Endometrial microvascular endothelial cells (primary cell): Measurements from ENCODE around the gene GLT8D1. TPM values are rescaled to one million over a fixed set of nuclear protein-coding genes. Genes with fewer than 3 reads are reported as not detected.
"Not testable (repeated sequence)": the region's sequence is repeated elsewhere in the genome, so short reads cannot be mapped to it uniquely, and the experiment has no call there.

Experiments
- in situ Hi-C: cut with HindIII; loops from 2 replicates; pipeline ENCODE4 v1.10.0; 2017; ENCODE audit warnings: low sequenced_read_pairs, low pct_unique_long_range_greater_than_20kb; ENCODE audit errors: inconsistent ontology term
- total RNA-seq: library from RNA; depleted of rRNA; stranded (reverse); fragments of >200 nt; gene quantifications from one replicate; pipeline ENCODE4 v1.2.3, GENCODE V29; 2015; ENCODE audit errors: inconsistent ontology term

Gene GLT8D1, protein sequence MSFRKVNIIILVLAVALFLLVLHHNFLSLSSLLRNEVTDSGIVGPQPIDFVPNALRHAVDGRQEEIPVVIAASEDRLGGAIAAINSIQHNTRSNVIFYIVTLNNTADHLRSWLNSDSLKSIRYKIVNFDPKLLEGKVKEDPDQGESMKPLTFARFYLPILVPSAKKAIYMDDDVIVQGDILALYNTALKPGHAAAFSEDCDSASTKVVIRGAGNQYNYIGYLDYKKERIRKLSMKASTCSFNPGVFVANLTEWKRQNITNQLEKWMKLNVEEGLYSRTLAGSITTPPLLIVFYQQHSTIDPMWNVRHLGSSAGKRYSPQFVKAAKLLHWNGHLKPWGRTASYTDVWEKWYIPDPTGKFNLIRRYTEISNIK
- 74.8 TPM for total RNA-seq

DNA sequence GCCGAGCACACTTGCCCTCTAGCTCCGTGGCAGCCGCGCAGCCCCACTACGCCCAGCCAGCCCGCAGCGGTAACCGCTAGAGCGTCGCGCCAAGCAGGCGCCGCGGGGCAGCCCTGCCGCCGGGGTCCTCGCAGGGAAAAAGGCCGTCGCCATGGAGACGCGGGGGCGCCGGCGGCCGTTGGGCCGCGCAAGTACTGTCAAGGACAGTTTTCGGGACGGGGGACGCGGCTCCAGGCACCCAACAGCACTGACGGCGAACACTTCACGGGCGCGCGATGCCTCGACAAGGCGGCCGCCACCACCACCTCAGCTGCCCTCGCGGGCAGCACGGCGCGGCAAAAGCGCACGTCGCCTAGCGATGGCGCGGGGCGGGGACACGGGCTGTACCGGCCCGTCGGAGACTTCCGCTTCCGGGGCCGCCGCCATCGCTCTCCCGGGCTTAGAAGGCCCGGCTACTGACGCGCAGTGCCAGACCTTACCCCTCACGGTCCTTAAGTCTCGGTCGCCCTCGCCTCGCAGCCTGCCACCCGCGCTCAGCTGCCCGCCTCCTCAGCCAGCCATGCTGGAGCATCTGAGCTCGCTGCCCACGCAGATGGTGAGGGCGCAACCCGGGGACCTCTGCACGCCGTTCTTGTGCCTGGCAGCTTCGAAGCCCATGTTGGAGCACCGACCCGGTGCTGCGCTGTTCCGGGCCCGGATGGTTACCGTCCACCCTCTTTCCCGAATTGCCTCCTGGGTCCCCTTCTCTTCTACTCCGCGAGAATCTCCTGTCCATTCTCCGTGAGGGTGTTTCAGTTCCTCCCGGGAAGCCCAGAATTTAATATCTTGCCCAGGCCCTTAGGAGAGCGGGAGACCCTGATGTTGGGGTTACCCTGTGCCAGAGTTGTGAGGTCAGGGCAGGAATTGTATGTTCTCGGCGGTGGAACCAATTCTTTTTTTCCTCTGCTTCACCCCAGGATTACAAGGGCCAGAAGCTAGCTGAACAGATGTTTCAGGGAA is at the start of gene GLT8D1, which contains the start of gene SPCS1:
Gene GLT8D1 (minus strand): TSS at position 104 of the 999 bp plus-strand sequence. CDS start 5,331 bp downstream, outside the sequence.
Gene SPCS1 (plus strand): TSS at position 419 of the 999 bp plus-strand sequence. CDS start 141 bp downstream, at position 560.
- in situ Hi-C loops = no loop called here

DNA sequence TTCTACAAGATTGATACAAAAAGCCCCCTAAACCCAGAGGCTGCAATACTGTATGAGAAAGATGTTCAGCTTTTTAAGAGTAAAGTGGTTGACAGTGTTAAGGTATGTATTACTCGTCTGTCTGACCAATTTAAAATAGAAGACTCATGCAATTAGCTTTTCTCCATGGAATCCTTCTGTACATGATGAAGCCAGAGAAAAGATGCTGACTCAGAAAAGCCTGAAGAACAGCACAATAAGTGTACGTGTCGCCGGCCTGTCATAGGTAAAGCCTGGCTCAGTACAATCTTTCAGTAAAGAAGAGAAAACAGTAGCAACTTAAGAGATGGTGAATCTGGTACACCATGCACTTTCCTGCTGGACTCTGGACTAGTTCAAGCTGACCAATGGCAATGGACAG is 48.8 kb upstream of the GLT8D1 start:
- in situ Hi-C loops = no loop called here

DNA sequence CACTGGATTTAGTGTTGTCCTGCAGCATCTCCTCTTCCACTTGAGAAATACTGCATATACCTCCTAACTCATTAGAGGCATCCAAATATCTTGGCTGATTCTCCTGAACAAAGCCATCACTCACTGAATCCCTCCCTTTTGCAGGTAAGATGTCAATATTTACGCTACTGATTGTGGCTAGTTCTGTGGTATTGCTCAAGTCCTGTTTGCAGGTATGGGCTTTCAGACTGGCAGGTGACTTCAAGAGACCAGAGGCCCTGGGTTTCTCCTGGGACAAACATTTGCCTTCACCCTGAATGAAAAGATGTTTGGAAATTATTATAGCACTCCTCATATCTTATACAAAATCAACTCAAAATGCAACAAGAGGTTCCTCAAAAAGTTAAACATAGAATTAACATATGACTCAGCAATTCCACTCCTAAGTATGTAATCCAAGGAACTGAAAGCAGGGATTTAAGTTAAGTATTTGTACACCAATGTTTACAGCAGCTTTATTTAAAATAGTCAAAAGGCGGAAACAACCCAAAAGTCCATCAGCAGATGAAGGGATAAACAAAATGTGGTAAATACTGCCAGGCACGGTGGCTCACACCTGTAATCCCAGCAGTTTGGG is 46.6 kb upstream of the GLT8D1 start:
- in situ Hi-C loops = no loop called here

DNA sequence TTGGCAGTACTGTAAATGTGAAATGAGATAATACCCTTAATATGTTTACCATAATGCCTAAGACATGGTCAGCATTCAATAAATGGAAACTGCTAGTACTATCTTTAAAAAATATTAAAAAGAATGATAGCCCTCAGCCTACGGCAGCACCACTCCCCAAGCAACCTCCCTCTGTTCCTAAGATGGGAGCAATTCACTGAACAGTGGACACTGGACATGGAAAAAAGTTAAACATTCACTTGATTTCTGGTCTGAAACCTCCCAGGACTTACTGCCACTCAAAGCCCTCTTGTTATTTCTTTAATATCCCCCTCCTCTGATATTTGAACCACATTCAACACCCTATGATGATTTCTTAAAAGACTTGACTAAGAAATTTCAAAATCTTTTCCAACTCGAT is 38.1 kb upstream of the GLT8D1 start:
- in situ Hi-C loops = no loop called here

DNA sequence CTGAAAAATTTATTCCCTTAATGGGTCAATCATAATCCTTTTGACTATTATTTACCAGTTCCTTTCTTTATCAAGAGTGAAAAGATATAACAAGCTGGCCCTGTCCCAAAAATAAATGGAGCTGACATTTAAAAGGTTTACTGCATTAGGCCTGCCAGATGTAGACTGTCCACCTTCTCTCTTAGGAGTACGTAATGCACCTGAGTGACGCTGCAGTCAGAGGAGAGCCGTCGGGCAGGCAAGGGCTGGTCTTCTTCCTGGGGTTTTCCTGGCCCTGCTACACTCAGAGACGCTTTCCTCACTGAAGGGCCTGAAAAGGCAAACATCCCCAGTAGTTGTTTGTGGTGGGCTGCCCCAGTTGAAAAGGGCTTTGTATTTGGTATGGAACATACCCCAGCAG is 37.6 kb upstream of the GLT8D1 start:
- in situ Hi-C loops = no loop called here

DNA sequence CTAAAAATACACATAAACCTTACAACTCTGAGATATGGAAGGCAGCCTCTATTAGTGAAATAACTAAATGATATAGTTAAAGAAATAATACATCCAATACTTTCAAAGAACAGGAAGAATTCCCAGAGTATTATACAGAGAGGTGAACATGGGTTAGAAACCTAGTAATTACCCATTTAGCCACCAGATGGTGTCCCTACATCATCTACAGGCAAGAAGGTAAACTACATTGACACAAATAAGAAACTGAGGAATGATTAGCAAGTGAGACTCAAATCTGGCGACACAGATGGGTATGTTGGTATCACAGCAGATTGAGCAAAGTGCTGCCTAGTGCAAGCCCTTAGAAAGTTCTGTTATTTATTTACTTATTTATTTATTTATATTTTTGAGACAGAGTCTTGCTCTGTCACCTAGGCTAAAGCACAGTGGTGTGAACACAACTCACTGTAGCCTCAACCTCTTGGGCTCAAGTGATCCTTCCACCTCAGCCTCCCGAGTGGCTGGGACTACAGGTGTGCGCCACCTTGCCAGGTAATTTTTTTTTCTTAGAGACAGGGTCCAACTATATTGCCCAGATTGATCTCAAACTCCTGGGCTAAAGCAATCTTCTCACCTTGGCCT is 36.9 kb upstream of the GLT8D1 start:
- in situ Hi-C loops = no loop called here

DNA sequence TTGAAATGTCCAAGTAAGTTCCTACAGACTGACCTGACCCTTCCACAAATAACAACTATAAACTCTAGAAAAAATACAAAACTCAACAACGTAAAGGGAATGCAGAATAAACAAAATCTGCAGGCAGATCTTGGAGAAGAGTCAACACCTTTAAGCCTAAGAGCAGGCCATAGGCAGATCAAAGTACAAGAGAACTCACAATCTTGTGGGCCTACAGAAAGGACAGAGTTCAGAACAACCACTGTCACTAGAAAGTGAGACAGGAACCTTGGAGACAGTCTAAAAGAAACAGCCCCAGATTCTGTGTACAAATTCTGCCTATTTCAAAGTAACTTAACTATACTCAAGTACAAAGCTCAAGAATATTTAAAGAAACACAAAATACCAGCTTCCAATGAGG is 34.1 kb upstream of the GLT8D1 start:
- in situ Hi-C loops = no loop called here

DNA sequence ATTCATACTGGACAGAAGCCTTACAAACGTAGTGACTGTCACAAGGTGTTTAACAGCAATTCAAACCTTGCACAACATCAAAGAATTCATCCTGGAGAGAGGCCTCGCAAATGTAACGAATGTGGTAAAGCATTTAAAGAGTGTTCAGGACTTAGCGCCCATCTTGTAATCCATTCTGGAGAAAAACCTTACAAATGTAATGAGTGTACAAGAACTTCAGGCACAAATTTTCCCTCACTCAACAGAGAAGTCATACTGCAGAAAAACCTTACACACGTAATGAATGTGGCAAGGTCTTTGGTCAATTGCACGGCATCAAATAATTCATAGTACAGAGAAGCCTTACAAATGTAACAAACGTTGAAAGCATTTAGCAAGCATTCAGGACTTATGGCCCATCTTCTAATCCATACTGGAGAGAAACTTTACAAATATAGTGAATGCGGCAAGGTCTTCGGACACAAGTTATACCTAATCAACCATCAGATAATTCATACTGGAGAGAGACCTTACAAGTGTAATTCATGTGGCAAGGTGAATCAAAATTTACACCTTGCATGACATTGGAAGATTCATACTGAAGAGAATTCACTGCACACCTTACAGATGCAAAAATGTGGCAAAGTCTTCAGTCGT is 27.8 kb upstream of the GLT8D1 start:
- in situ Hi-C loops = no loop called here

DNA sequence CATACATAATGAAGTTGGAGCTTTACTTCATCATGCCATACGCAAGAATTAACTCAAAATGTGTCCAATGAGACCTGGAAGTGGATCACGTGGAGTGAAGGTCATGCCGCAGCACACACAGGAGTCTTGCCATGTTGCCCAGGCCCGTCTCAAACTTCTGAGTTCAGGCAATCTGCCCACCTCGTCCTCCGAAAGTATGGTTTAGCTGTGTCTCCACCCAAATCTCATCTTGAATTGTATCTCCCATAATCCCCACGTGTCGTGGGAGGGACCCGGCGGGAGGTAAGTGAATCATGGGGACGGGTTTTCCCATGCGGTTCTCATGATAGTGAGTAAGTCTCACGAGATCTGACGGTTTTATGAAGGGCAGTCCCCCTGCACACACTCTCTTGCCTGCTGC is 26.0 kb upstream of the GLT8D1 start:
- in situ Hi-C loops = no loop called here

DNA sequence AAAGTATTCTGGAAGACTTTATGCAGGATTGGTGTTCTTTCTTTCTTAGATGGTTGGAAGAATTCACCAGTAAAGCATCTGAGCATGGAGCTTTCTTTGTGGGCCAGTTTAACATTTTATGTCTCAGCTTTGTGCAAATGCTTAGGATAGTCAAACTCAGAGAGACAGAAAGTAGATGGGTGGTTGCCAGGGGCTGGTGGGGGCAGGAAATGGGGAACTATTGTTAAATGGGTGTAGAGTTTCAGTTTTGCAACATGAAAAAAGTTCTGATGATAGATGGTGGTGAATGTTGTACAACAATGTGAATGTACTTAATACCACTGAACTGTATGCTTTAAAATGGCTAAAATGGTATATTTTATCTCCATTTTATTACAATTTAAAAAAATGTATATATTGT is 25.1 kb upstream of the GLT8D1 start:
- in situ Hi-C loops = no loop called here

DNA sequence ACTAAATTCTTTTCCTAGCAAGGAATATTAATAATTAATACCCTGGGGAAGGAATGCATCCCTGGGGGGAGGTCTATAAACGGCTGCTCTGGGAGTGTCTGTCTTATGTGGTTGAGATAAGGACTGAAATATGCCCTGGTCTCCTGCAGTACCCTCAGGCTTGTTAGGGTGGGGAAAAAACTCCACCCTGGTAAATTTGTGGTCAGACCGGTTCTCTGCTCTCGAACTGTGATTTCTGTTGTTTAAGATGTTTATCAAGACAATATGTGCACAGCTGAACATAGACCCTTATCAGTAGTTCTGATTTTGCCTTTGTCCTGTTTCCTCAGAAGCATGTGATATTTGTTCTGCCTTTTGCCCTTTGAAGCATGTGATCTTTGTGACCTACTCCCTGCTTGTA is 23.2 kb upstream of the GLT8D1 start:
- in situ Hi-C loops = not testable (repeated sequence)

DNA sequence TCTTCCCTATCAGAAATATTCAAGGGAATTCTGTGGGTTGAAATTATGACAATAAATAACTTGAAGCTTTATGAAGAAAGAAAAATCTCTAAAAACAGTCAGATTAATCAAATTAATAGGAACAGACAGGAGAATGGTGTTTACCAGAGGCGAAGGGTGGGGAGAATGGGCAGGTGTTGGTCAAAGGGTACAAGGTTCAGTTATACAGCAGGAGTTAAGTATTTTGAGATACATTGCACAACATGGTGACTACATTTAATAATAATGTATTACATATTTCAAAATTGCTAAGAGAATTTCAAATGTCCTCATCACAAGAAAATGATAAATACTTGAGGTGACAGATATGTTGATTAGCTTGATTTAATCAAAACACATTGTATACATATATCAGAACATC is 18.9 kb upstream of the GLT8D1 start:
- in situ Hi-C loops = no loop called here

DNA sequence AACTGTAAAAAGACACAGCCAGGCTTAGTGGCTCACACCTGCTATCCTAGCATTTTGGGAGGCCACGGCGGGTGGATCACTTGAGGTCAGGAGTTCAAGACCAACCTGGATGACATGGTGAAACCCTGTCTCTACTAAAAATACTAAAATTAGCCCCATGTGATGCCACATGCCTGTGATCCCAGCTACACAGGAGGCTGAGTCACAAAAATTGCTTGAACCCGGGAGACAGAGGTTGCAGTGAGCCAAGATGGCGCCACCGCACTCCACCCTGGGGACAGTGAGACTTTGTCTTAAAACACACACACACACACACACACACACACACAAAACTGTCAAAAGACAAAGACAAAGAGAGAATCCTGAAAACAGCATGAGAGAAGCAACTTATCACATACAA is 18.3 kb upstream of the GLT8D1 start:
- in situ Hi-C loops = no loop called here

DNA sequence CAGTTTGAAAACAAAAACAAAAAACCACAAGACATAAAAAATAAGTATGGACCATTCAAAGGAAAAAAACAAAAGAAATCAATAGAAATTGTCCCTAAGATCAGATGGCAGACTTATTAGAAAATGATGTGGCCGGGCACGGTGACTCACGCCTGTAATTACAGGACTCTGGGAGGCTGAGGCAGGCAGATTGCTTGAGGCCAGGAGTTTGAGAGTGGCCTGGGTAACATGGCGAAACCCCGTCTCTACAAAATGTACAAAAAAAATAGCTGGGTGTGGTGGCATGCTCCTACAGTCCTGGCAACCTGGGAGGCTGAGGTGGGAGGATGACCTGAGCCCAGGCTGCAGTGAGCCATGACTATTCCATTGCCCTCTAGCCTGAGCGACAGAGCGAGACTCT is 16.9 kb upstream of the GLT8D1 start:
- in situ Hi-C loops = no loop called here

DNA sequence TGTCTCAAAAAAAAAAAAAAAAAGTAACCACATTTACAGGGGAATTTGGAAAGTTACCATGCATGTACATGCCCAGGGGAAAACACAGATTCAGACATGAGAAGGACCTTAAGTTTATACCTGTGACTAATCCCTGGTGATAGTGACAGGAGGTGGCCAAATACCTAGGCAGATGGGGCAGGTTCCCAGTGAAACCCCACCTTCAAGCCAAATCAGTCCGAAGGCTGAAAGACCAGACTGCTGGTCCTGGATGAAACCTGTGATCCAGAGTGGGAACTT is 16.1 kb upstream of the GLT8D1 start:
- in situ Hi-C loops = no loop called here

DNA sequence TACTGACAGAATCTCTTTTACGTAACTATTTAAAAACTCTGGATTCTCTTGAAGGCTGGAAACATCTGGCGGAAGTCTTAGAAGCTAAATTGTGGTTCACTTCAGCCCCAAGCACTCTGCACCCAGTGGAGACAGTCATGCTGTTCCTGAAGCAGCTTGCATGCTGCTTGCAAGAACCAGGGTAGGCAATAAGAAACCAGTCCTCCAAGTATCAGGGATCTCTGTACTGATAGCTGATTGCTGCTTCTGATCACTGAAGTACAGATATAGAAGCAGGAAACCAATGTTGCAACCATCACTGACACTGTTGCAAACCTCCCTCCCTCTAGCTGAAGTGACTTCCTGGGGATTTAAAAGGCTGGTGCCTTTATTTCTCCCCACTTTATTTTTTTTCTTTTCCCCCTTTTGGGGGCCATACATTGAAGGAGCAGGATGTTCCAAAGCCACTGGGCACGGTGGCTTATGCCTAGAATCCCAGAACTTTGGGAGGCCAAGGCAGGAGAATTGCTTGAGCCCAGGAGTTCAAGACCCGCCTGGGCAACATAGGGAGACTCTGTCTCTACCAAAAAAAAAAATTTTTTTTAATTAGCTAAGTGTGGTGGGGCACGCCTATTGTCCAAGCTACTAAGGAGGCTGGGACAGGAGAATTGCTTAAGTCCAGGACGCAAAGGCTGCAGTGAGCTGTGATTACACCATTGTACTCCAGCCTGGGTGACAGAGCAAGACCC is 15.6 kb upstream of the GLT8D1 start:
- in situ Hi-C loops = no loop called here

DNA sequence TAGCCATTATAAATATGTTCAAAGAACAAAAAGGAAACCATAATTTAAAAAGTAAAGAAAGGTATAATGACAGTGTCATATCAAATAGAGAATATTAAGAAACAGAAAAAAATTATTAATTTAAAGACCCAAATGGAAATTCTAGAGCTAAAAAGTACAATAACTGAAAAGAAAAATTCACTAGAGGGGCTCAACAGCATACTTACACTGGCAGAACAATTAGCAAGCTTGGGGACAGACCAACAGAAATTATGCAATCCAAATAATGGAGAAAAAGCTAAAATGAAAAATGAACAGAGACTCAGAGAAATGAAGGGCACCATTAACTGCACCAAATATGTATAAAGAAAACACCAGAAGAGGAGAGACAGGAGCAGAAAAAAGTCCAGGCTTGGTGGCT is 14.0 kb upstream of the GLT8D1 start:
- in situ Hi-C loops = no loop called here

DNA sequence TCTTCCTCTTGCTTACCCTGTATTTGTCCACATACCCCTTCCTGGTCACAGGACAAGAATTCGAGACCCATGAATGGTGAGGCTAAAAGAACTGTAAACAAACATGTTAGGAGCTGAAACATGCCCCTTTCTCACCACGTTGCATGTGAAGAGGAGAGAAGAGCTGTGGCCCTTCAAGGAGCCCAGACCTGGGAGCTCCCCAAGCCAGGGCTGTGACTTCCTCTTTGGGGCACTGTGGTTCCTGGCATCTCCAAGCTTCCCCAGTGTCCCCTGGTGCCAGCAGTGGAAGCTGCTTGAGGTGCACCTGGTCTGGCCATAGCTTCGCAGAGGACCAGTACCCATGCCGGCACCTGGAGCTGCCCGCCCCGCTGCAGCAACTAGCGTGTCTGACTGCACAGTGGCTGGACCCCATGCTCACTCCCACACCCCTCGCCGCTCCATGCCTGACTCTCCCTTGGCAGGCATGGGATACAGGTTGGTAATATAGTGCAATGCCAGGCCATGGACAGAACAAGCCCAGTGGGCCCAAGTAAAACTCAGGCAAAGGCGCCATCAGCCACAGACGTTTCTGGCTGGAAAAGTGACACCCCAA is 10.2 kb upstream of the GLT8D1 start:
- in situ Hi-C loops = no loop called here
